ENCODE results near the gene PTPN9. TPM values are rescaled to one million over a fixed set of nuclear protein-coding genes. Genes with fewer than 3 reads are reported as not detected.

The PTPN9 gene
- total and polyA plus RNA-seq, 2 of the 13 experiments (the other 11 are each of a cell fraction or from before 2014, with no cell fraction given) = 16.6 to 19.9 TPM

- intact Hi-C loops (cut with micrococcal nuclease; ENCODE audit: unreplicated experiment) = loop anchor here (5.0 kb wide), 1 partner anchor 50 kb away; the partner anchor contains the start of gene SNUPN
- H4K20me1 ChIP-seq (ENCODE audit: insufficient read depth, low read length) = peaks cover 4% of the 10 kb centered on the region
- BruUV-seq (replicated peaks) = TSS peak; percentile 54
- WGBS (ENCODE audit: low lambda C conversion rate) = 3% methylated on average over 13 of the region's 13 CpGs
- DNase-seq (ENCODE audit: low spot score) = no peak
- CTCF ChIA-PET (ENCODE audit: low intra/inter-chr PET ratio, low total read pairs) = no interaction called here
- peak overlapping the region; percentile 70 for H3K4me2 ChIP-seq (ENCODE audit: low read depth, low read length)
- no peaks in the 10 kb centered on the region for H3K9me3 ChIP-seq (ENCODE audit: low read length)
- TF ChIP-seq IRF2 (CRISPR knock-in tag; IDR thresholded peaks at IDR 0.05) (no peak), ZNF547 (CRISPR knock-in tag; IDR thresholded peaks at IDR 0.05) (0 out of 2 replicates have a peak, but pooled peaks have one; percentile 1), KAT7 (CRISPR knock-in tag; IDR thresholded peaks at IDR 0.05; ENCODE audit: borderline replicate concordance) (peak; percentile 60; the same call in 1 of the 2 replicates), MAFK (conservative IDR thresholded peaks at IDR 0.05 in 1 of 2, IDR thresholded peaks at IDR 0.05 in 1 of 2; ENCODE audit: low read length in 2 of 2) (no peak), MAFG (CRISPR knock-in tag; IDR thresholded peaks at IDR 0.05) (no peak), THAP7 (CRISPR knock-in tag; IDR thresholded peaks at IDR 0.05) (no peak)
- H3K36me3 ChIP-seq (replicated peaks in 1 of 2; ENCODE audit: control insufficient read depth in 1 of 2, insufficient read depth in 2 of 2, low read length in 2 of 2) = peaks cover 0 to 4% of the 10 kb centered on the region in 2 experiments; a peak in 1 of 5 replicates
- H3K27ac ChIP-seq (ENCODE audit: extremely low read length, insufficient read depth, low read length) = peak overlapping the region; percentile 93
- no peaks in the 10 kb centered on the region; a peak in 2 of 5 replicates for H3K27me3 ChIP-seq (ENCODE audit: control insufficient read depth in 1 of 2, insufficient read depth in 2 of 2, low read length in 2 of 2)
- no peak for ATAC-seq
- POLR2A ChIA-PET = interaction anchor here (0.8 to 3.0 kb wide), 6 partner anchors 63 to 209 kb away, joined by 3 to 13 read pairs (median 5); partner anchors contain the start of genes MAN2C1, SIN3A and SNX33
- FAIRE-seq = no peak
- peak overlapping the region; percentile 94 for H3K9ac ChIP-seq (ENCODE audit: insufficient read depth, low read depth, low read length)
- H3K4me3 ChIP-seq (replicated peaks in 1 of 3; ENCODE audit: insufficient read depth in 1 of 3, low read depth in 2 of 3, low read length in 3 of 3) = peak overlapping the region; percentile 74 to 100 (median 87)
- in situ Hi-C loops (cut with HindIII; ENCODE audit: extremely low pct_ligation_motif_present, low pct_unique_long_range_greater_than_20kb) = no loop called here
- H3K4me1 ChIP-seq (ENCODE audit: insufficient read depth, low read length) = peaks cover 43% of the 10 kb centered on the region
- peaks cover 42% of the 10 kb centered on the region for H3K79me2 ChIP-seq (ENCODE audit: insufficient read depth, low read length)
- no peak overlapping the region for H2AFZ ChIP-seq (ENCODE audit: low read length)
Measured at GRCh38 chr15:75577401-75578172, 1.5 kb downstream of the PTPN9 start.

Measured in HepG2 (cell line).